Upper lobe of left lung (tissue), 4 donors: Measurements from ENCODE around the gene KRTAP2-2.

ENCODE experiments used
- POLR2A ChIP-seq, 4 donors: fragments of 450-650 bp; IDR thresholded peaks; one replicate each; pipeline ENCODE4 v1.5.1; 2016 to 2017; ENCODE audit warnings: antibody characterized with exemption in 4 of 4, mild to moderate bottlenecking in 2 of 4
- POLR2AphosphoS5 ChIP-seq, 2 donors: sonication (generic); formaldehyde crosslinking; IDR thresholded peaks; one replicate each; pipeline ENCODE4 v1.5.1; 2017; ENCODE audit warnings: antibody characterized with exemption in 2 of 2
- TF ChIP-seq, protein P1 (sequence below), 6 experiments: fragments of 450-650 bp in 4 of 6; fragments of 200-600 bp in 2 of 6; sonication (generic) in 2 of 6; IDR thresholded peaks; one replicate each; pipeline ENCODE4 v1.5.1; 2016 to 2019; ENCODE audit warnings: antibody characterized with exemption in 6 of 6

DNA sequence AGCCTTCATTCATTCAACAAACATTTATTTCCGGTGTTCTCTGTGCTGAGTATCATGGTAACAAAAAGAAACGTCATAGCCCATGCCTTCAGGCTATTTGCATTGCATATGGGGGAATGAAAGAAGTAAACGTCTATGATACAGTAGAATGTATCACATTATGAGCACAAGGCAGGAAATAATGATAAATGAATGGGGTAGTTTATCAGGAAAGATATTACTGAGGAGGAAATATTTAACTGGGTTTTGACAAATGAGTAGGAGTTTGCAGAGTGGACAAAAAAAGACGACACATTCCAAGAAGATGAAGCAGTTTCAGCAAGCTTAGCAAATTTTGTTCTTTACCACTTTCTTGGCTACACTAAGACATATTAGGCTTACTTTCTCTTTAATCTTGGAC lies 27.6 kb upstream of the KRTAP2-2 start:
- TF ChIP-seq, protein P1, sequence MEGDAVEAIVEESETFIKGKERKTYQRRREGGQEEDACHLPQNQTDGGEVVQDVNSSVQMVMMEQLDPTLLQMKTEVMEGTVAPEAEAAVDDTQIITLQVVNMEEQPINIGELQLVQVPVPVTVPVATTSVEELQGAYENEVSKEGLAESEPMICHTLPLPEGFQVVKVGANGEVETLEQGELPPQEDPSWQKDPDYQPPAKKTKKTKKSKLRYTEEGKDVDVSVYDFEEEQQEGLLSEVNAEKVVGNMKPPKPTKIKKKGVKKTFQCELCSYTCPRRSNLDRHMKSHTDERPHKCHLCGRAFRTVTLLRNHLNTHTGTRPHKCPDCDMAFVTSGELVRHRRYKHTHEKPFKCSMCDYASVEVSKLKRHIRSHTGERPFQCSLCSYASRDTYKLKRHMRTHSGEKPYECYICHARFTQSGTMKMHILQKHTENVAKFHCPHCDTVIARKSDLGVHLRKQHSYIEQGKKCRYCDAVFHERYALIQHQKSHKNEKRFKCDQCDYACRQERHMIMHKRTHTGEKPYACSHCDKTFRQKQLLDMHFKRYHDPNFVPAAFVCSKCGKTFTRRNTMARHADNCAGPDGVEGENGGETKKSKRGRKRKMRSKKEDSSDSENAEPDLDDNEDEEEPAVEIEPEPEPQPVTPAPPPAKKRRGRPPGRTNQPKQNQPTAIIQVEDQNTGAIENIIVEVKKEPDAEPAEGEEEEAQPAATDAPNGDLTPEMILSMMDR (IDR thresholded peaks at IDR 0.05) = no peak
- TF ChIP-seq POLR2AphosphoS5 (IDR thresholded peaks at IDR 0.05) (no peak), POLR2A (IDR thresholded peaks at IDR 0.05) (no peak)
